IMR-90 (cell line): Measurements from ENCODE around the gene TNNI2.

Experiments used
- BHLHE40 ChIP-seq: fragments of 150-350 bp; IDR thresholded peaks from 2 replicates; pipeline ENCODE4 v1.6.1; 2016; ENCODE audit warnings: mild to moderate bottlenecking, low read depth, low read length
- CEBPB ChIP-seq: IDR thresholded peaks from 2 replicates; pipeline ENCODE4 v1.6.1; 2012; ENCODE audit warnings: low read depth, low read length, improper control_type of control experiment
- CHD1 ChIP-seq: IDR thresholded peaks from 2 replicates; pipeline ENCODE4 v1.6.1; 2012; ENCODE audit warnings: low read depth, low read length, improper control_type of control experiment
- FOS ChIP-seq: fragments of 150-350 bp; IDR thresholded peaks from 2 replicates; pipeline ENCODE4 v1.6.1; 2016; ENCODE audit warnings: low read depth, low read length
- MAFK ChIP-seq: IDR thresholded peaks from 2 replicates; pipeline ENCODE4 v1.6.1; 2012; ENCODE audit warnings: low read depth, low read length, improper control_type of control experiment
- MXI1 ChIP-seq: IDR thresholded peaks from 2 replicates; pipeline ENCODE4 v1.6.1; 2012; ENCODE audit warnings: low read depth, mild to moderate bottlenecking, low read length, moderate library complexity, borderline replicate concordance
- NFE2L2 ChIP-seq: fragments of 150-350 bp; IDR thresholded peaks from 2 replicates; pipeline ENCODE4 v1.6.1; 2016; ENCODE audit warnings: low read depth, mild to moderate bottlenecking, low read length
- POLR2A ChIP-seq: IDR thresholded peaks from 2 replicates; pipeline ENCODE4 v1.6.1; 2012; ENCODE audit warnings: mild to moderate bottlenecking, low read depth, low read length
- RAD21 ChIP-seq: IDR thresholded peaks from 2 replicates; pipeline ENCODE4 v1.6.1; 2012; ENCODE audit warnings: low read length, improper control_type of control experiment
- RCOR1 ChIP-seq: IDR thresholded peaks from 2 replicates; pipeline ENCODE4 v1.6.1; 2012; ENCODE audit warnings: mild to moderate bottlenecking, low read length, improper control_type of control experiment; ENCODE audit not compliant: insufficient replicate concordance
- RFX5 ChIP-seq: IDR thresholded peaks from 2 replicates; pipeline ENCODE4 v1.8.0; 2012; ENCODE audit warnings: low read depth, mild to moderate bottlenecking, low read length, moderate library complexity
- SMC3 ChIP-seq: fragments of 150-350 bp; IDR thresholded peaks from 2 replicates; pipeline ENCODE4 v1.6.1; 2016; ENCODE audit warnings: low read depth, mild to moderate bottlenecking, antibody characterized with exemption, low read length, moderate library complexity
- TF ChIP-seq, protein P1 (sequence below): conservative IDR thresholded peaks from 2 replicates; pipeline ENCODE4 v1.5.1; 2012; ENCODE audit warnings: mild to moderate bottlenecking, low read depth, low read length, improper control_type of control experiment
- TF ChIP-seq, protein P2 (sequence below): fragments of 150-350 bp; IDR thresholded peaks from 2 replicates; pipeline ENCODE4 v1.6.1; 2017; ENCODE audit warnings: mild to moderate bottlenecking, antibody characterized with exemption, low read length, low read depth

DNA sequence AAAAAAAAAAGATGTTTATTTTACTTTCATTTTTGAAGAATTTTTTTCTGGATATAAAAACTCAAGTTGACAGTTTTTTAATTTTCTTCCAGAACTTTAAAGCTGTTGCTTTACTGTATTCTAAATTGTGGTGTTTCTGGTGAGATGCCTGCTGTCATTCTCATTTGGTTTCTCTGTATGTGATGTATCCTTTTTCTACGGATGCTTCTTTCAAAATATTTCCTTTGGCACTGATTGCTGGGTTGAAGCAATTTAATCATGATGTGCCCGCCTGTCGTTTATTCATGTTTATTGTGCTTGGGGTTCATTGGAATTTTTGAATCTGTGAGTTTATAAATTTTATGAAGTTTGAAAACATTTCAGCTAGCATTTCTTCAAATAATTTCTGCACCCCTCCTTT is 45.7 kb upstream of the TNNI2 start:
- TF ChIP-seq SMC3, result no peak
- TF ChIP-seq, protein P1, sequence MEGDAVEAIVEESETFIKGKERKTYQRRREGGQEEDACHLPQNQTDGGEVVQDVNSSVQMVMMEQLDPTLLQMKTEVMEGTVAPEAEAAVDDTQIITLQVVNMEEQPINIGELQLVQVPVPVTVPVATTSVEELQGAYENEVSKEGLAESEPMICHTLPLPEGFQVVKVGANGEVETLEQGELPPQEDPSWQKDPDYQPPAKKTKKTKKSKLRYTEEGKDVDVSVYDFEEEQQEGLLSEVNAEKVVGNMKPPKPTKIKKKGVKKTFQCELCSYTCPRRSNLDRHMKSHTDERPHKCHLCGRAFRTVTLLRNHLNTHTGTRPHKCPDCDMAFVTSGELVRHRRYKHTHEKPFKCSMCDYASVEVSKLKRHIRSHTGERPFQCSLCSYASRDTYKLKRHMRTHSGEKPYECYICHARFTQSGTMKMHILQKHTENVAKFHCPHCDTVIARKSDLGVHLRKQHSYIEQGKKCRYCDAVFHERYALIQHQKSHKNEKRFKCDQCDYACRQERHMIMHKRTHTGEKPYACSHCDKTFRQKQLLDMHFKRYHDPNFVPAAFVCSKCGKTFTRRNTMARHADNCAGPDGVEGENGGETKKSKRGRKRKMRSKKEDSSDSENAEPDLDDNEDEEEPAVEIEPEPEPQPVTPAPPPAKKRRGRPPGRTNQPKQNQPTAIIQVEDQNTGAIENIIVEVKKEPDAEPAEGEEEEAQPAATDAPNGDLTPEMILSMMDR, result no peak
- TF ChIP-seq MXI1, result no peak
- TF ChIP-seq POLR2A, result no peak
- TF ChIP-seq MAFK, result no peak
- no peak for TF ChIP-seq RAD21
- TF ChIP-seq FOS, result no peak
- no peak for TF ChIP-seq BHLHE40
- no peak for TF ChIP-seq CEBPB
- TF ChIP-seq RFX5, result no peak
- no peak for TF ChIP-seq CHD1
- no peak for TF ChIP-seq RCOR1
- TF ChIP-seq NFE2L2, result no peak
- TF ChIP-seq, protein P2, sequence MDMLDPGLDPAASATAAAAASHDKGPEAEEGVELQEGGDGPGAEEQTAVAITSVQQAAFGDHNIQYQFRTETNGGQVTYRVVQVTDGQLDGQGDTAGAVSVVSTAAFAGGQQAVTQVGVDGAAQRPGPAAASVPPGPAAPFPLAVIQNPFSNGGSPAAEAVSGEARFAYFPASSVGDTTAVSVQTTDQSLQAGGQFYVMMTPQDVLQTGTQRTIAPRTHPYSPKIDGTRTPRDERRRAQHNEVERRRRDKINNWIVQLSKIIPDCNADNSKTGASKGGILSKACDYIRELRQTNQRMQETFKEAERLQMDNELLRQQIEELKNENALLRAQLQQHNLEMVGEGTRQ, result no peak
